Activated CD8-positive, alpha-beta memory T cell treated with anti-CD3 and anti-CD28 coated beads, Interleukin-2, amount 10 ng/mL, durations not matched to agents 7 days and 5 days (primary cell): ENCODE data around the gene TNFRSF8. TPM values are rescaled to one million over a fixed set of nuclear protein-coding genes. Genes with fewer than 3 reads are reported as not detected.

Source experiments
- ATAC-seq: fragments of 150-1000 bp; cut with Tn5 transposase; one replicate; pipeline ENCODE4 v1.10.0; 2021; ENCODE audit warnings: moderate library complexity
- CTCF ChIA-PET: fragments of 350-600 bp; sonication (Branson Sonifier 250); formaldehyde crosslinking; loops from one replicate; lab custom pipeline; 2021; ENCODE audit warnings: antibody characterized with exemption; lab: Charles Lee
- DNase-seq: peaks from one replicate; pipeline ENCODE4 v3.0.0-alpha.2; 2020
- H3K27ac Mint-ChIP-seq: one replicate; pipeline ENCODE4 v1.8.0; 2021; ENCODE audit warnings: mild to moderate bottlenecking, mixed read lengths
- H3K27me3 Mint-ChIP-seq: one replicate; pipeline ENCODE4 v1.8.0; 2021; ENCODE audit warnings: mixed read lengths
- H3K36me3 Mint-ChIP-seq: one replicate; pipeline ENCODE4 v1.8.0; 2021; ENCODE audit warnings: mild to moderate bottlenecking, mixed read lengths
- H3K4me1 Mint-ChIP-seq: one replicate; pipeline ENCODE4 v1.8.0; 2021; ENCODE audit warnings: mixed read lengths
- H3K4me3 Mint-ChIP-seq: one replicate; pipeline ENCODE4 v1.8.0; 2021; ENCODE audit warnings: mild to moderate bottlenecking, moderate library complexity, mixed read lengths
- H3K9me3 Mint-ChIP-seq: one replicate; pipeline ENCODE4 v1.8.0; 2022; ENCODE audit warnings: low read depth, mixed read lengths
- total RNA-seq, 2 experiments: library from RNA; stranded (reverse); gene quantifications; one replicate each; pipeline ENCODE4 v1.2.3, GENCODE V29; 2021

TNFRSF8 gene
- total RNA-seq, 2 experiments from 2014 or later, result 3.8 to 14.8 TPM

- H3K9me3 Mint-ChIP-seq, result no peaks in the 10 kb centered on the region
- ATAC-seq (no peak), DNase-seq (no peak)
- peaks cover 76% of the 10 kb centered on the region for H3K4me1 Mint-ChIP-seq
- CTCF ChIA-PET, result interaction anchor here (1.3 to 6.3 kb wide), 7 partner anchors 8 to 64 kb away, joined by 3 to 33 read pairs (median 11); no protein-coding TSS in a partner anchor
- H3K36me3 Mint-ChIP-seq, result peaks cover 14% of the 10 kb centered on the region
- no peaks in the 10 kb centered on the region for H3K27me3 Mint-ChIP-seq
- H3K27ac Mint-ChIP-seq, result peak overlapping the region; percentile 99
- no peak overlapping the region for H3K4me3 Mint-ChIP-seq
Observed at GRCh38 chr1:12146343-12147112, 83.4 kb downstream of the TNFRSF8 start.

- Mint-ChIP-seq H3K36me3 (peaks cover 14% of the 10 kb centered on the region), H3K9me3 (no peaks in the 10 kb centered on the region), H3K4me1 (peaks cover 83% of the 10 kb centered on the region), H3K27ac (peak overlapping the region; percentile 99), H3K27me3 (no peaks in the 10 kb centered on the region), H3K4me3 (no peak overlapping the region)
- CTCF ChIA-PET, result interaction anchor here (1.3 to 6.3 kb wide), 6 partner anchors 9 to 63 kb away, joined by 3 to 33 read pairs (median 12); no protein-coding TSS in a partner anchor
- no peak for DNase-seq
- ATAC-seq, result no peak
Observed at GRCh38 chr1:12147201-12147701, 84.1 kb downstream of the TNFRSF8 start.

- Mint-ChIP-seq H3K9me3 (no peaks in the 10 kb centered on the region), H3K27ac (peak overlapping the region; percentile 99), H3K4me1 (peaks cover 91% of the 10 kb centered on the region), H3K36me3 (peaks cover 14% of the 10 kb centered on the region), H3K4me3 (no peak overlapping the region), H3K27me3 (no peaks in the 10 kb centered on the region)
- no peak for DNase-seq
- no peak for ATAC-seq
- CTCF ChIA-PET, result interaction anchor here (0.7 to 6.3 kb wide), 7 partner anchors 9 to 82 kb away, joined by 3 to 50 read pairs (median 30); no protein-coding TSS in a partner anchor
Observed at GRCh38 chr1:12148160-12148957, 85.3 kb downstream of the TNFRSF8 start.

- peaks cover 90% of the 10 kb centered on the region for H3K4me1 Mint-ChIP-seq
- no peak overlapping the region for H3K4me3 Mint-ChIP-seq
- no peak for ATAC-seq
- peak overlapping the region; percentile 99 for H3K27ac Mint-ChIP-seq
- H3K36me3 Mint-ChIP-seq, result peaks cover 11% of the 10 kb centered on the region
- H3K27me3 Mint-ChIP-seq, result no peaks in the 10 kb centered on the region
- DNase-seq, result no peak
- H3K9me3 Mint-ChIP-seq, result no peaks in the 10 kb centered on the region
- CTCF ChIA-PET, result interaction anchor here (0.7 to 6.3 kb wide), 12 partner anchors 8 to 289 kb away, joined by 3 to 50 read pairs (median 10); no protein-coding TSS in a partner anchor
Observed at GRCh38 chr1:12148958-12149790, 86.1 kb downstream of the TNFRSF8 start.

GRCh38 chr1:12149791-12150175 lies 86.7 kb downstream of the TNFRSF8 start:
- H3K36me3 Mint-ChIP-seq, result peaks cover 11% of the 10 kb centered on the region
- no peak overlapping the region for H3K4me3 Mint-ChIP-seq
- DNase-seq, result no peak
- no peaks in the 10 kb centered on the region for H3K9me3 Mint-ChIP-seq
- peak overlapping the region; percentile 99 for H3K27ac Mint-ChIP-seq
- ATAC-seq, result no peak
- CTCF ChIA-PET, result interaction anchor here (0.7 to 6.3 kb wide), 11 partner anchors 10 to 288 kb away, joined by 3 to 50 read pairs (median 6); no protein-coding TSS in a partner anchor
- peaks cover 90% of the 10 kb centered on the region for H3K4me1 Mint-ChIP-seq
- H3K27me3 Mint-ChIP-seq, result no peaks in the 10 kb centered on the region

- Mint-ChIP-seq H3K27ac (peak overlapping the region; percentile 99), H3K4me1 (peaks cover 91% of the 10 kb centered on the region), H3K9me3 (no peaks in the 10 kb centered on the region), H3K36me3 (peaks cover 11% of the 10 kb centered on the region), H3K27me3 (no peaks in the 10 kb centered on the region), H3K4me3 (peak overlapping the region; percentile 66)
- peak; percentile 80 for ATAC-seq
- DNase-seq, result peak; percentile 72
- CTCF ChIA-PET, result interaction anchor here (0.9 to 6.3 kb wide), 13 partner anchors 9 to 71 kb away, joined by 3 to 50 read pairs (median 5); partner anchors contain the start of gene TNFRSF1B
Observed at GRCh38 chr1:12150456-12151200, 87.5 kb downstream of the TNFRSF8 start.

- Mint-ChIP-seq H3K27ac (peak overlapping the region; percentile 99), H3K4me3 (peak overlapping the region; percentile 13), H3K4me1 (peaks cover 92% of the 10 kb centered on the region), H3K9me3 (no peaks in the 10 kb centered on the region), H3K27me3 (no peaks in the 10 kb centered on the region), H3K36me3 (peaks cover 11% of the 10 kb centered on the region)
- no peak for DNase-seq
- no peak for ATAC-seq
- CTCF ChIA-PET, result interaction anchor here (1.9 to 6.3 kb wide), 6 partner anchors 8 to 27 kb away, joined by 13 to 50 read pairs (median 32); partner anchors contain the start of gene TNFRSF1B
Observed at GRCh38 chr1:12151465-12151864, 88.4 kb downstream of the TNFRSF8 start.

GRCh38 chr1:12152113-12152891 lies 89.2 kb downstream of the TNFRSF8 start:
- Mint-ChIP-seq H3K4me3 (no peak overlapping the region), H3K9me3 (no peaks in the 10 kb centered on the region)
- CTCF ChIA-PET, result interaction anchor here (2.9 to 6.3 kb wide), 5 partner anchors 8 to 27 kb away, joined by 16 to 50 read pairs (median 33); no protein-coding TSS in a partner anchor

GRCh38 chr1:12153181-12153785 lies 90.2 kb downstream of the TNFRSF8 start:
- Mint-ChIP-seq H3K9me3 (no peaks in the 10 kb centered on the region), H3K27me3 (no peaks in the 10 kb centered on the region), H3K27ac (peak overlapping the region; percentile 99), H3K4me1 (peaks cover 92% of the 10 kb centered on the region), H3K4me3 (no peak overlapping the region), H3K36me3 (peaks cover 11% of the 10 kb centered on the region)
- CTCF ChIA-PET, result interaction anchor here (0.6 to 4.9 kb wide), 3 partner anchors 18 to 28 kb away, joined by 3 to 50 read pairs (median 4); no protein-coding TSS in a partner anchor
- ATAC-seq (no peak), DNase-seq (no peak)

More at GRCh38 chr1:12152113-12152891, 89.2 kb downstream of the TNFRSF8 start:
- Mint-ChIP-seq H3K36me3 (peaks cover 11% of the 10 kb centered on the region), H3K27ac (peak overlapping the region; percentile 99), H3K27me3 (no peaks in the 10 kb centered on the region), H3K4me1 (peaks cover 92% of the 10 kb centered on the region)
- ATAC-seq (no peak), DNase-seq (no peak)

- Mint-ChIP-seq H3K4me3 (no peak overlapping the region), H3K36me3 (no peaks in the 10 kb centered on the region), H3K9me3 (no peaks in the 10 kb centered on the region), H3K4me1 (peaks cover 86% of the 10 kb centered on the region), H3K27ac (peak overlapping the region; percentile 12), H3K27me3 (no peaks in the 10 kb centered on the region)
- ATAC-seq (no peak), DNase-seq (no peak)
- CTCF ChIA-PET, result interaction anchor here (1.3 to 4.4 kb wide), 2 partner anchors 17 to 31 kb away, joined by 3 to 22 read pairs; no protein-coding TSS in a partner anchor
Observed at GRCh38 chr1:12155328-12155727, 92.2 kb downstream of the TNFRSF8 start.
